ENCODE measurements around the gene ACVR1. TPM values are rescaled to one million over a fixed set of nuclear protein-coding genes. Genes with fewer than 3 reads are reported as not detected.
"Not testable (repeated sequence)": the region's sequence is repeated elsewhere in the genome, so short reads cannot be mapped to it uniquely, and the experiment has no call there.

The ACVR1 gene
- polyA plus RNA-seq, 3 donors = 30.8 to 34.3 (median 32.3) TPM

GRCh38 chr2:157830696-157831570 lies 45.2 kb downstream of the ACVR1 start:
- no peak for DNase-seq (ENCODE audit: low read depth in 3 of 3, low spot score in 2 of 3)

GRCh38 chr2:157830266-157830665 lies 45.9 kb downstream of the ACVR1 start:
- DNase-seq (ENCODE audit: low read depth in 3 of 3, low spot score in 2 of 3) = no peak

- DNase-seq (ENCODE audit: low read depth in 3 of 3, low spot score in 2 of 3) = no peak
Observed at GRCh38 chr2:157827377-157827776, 48.8 kb downstream of the ACVR1 start.

GRCh38 chr2:157826644-157827043 lies 49.5 kb downstream of the ACVR1 start:
- not testable (repeated sequence) for DNase-seq (ENCODE audit: low read depth in 3 of 3, low spot score in 2 of 3)

- DNase-seq (ENCODE audit: low read depth in 3 of 3, low spot score in 2 of 3) = no peak
Observed at GRCh38 chr2:157825885-157826284, 50.2 kb downstream of the ACVR1 start.

- no peak for DNase-seq (ENCODE audit: low read depth in 3 of 3, low spot score in 2 of 3)
Observed at GRCh38 chr2:157822993-157823392, 53.1 kb downstream of the ACVR1 start.

- DNase-seq (ENCODE audit: low read depth in 3 of 3, low spot score in 2 of 3) = no peak
Observed at GRCh38 chr2:157822533-157822932, 53.6 kb downstream of the ACVR1 start.

GRCh38 chr2:157821519-157822131 lies 54.5 kb downstream of the ACVR1 start:
- DNase-seq (ENCODE audit: low read depth in 3 of 3, low spot score in 2 of 3) = no peak

- DNase-seq (ENCODE audit: low read depth in 3 of 3, low spot score in 2 of 3) = no peak
Observed at GRCh38 chr2:157820193-157820592, 55.9 kb downstream of the ACVR1 start.

GRCh38 chr2:157819761-157820160 lies 56.4 kb downstream of the ACVR1 start:
- no peak for DNase-seq (ENCODE audit: low read depth in 3 of 3, low spot score in 2 of 3)

- DNase-seq (ENCODE audit: low read depth in 3 of 3, low spot score in 2 of 3) = no peak
Observed at GRCh38 chr2:157818227-157818626, 57.9 kb downstream of the ACVR1 start.

- no peak for DNase-seq (ENCODE audit: low read depth in 3 of 3, low spot score in 2 of 3)
Observed at GRCh38 chr2:157815421-157815820, 60.7 kb downstream of the ACVR1 start.

GRCh38 chr2:157813467-157813866 lies 62.7 kb downstream of the ACVR1 start:
- DNase-seq (ENCODE audit: low read depth in 3 of 3, low spot score in 2 of 3) = no peak

- no peak for DNase-seq (ENCODE audit: low read depth in 3 of 3, low spot score in 2 of 3)
Observed at GRCh38 chr2:157810037-157810436, 66.1 kb downstream of the ACVR1 start.

- no peak for DNase-seq (ENCODE audit: low read depth in 3 of 3, low spot score in 2 of 3)
Observed at GRCh38 chr2:157809212-157809611, 66.9 kb downstream of the ACVR1 start.

GRCh38 chr2:157808421-157808820 lies 67.7 kb downstream of the ACVR1 start:
- DNase-seq (ENCODE audit: low read depth in 3 of 3, low spot score in 2 of 3) = no peak

- DNase-seq (ENCODE audit: low read depth in 3 of 3, low spot score in 2 of 3) = no peak
Observed at GRCh38 chr2:157806426-157807077, 69.6 kb downstream of the ACVR1 start.

- DNase-seq (ENCODE audit: low read depth in 3 of 3, low spot score in 2 of 3) = no peak
Observed at GRCh38 chr2:157805519-157805918, 70.6 kb downstream of the ACVR1 start.

GRCh38 chr2:157804355-157804754 lies 71.8 kb downstream of the ACVR1 start:
- no peak for DNase-seq (ENCODE audit: low read depth in 3 of 3, low spot score in 2 of 3)

- no peak for DNase-seq (ENCODE audit: low read depth in 3 of 3, low spot score in 2 of 3)
Observed at GRCh38 chr2:157803952-157804351, 72.2 kb downstream of the ACVR1 start.

GRCh38 chr2:157803476-157803875 lies 72.7 kb downstream of the ACVR1 start:
- DNase-seq (ENCODE audit: low read depth in 3 of 3, low spot score in 2 of 3) = no peak

Data from right renal cortex interstitium (tissue), 3 donors.